SK-N-SH treated with all-trans-retinoic acid at 6 μM for 48 hours (cell line): Measurements from ENCODE around the gene AMHR2.

Source experiments
- ATAC-seq: fragments of 200-7000 bp; cut with Tn5 transposase; 3 replicates; pipeline ENCODE4 v1.9.1; 2020; ENCODE audit warnings: mild to moderate bottlenecking, moderate library complexity
- ARNTL ChIP-seq: fragments of 450-650 bp; formaldehyde crosslinking; IDR thresholded peaks from 2 replicates; pipeline ENCODE4 v1.5.0; 2020; ENCODE audit warnings: low read depth, mild to moderate bottlenecking, moderate library complexity, borderline replicate concordance
- BACH2 ChIP-seq: fragments of 250-450 bp; sonication (Bioruptor Pico); IDR thresholded peaks from 2 replicates; pipeline ENCODE4 v1.9.0; 2021; ENCODE audit warnings: mild to moderate bottlenecking, borderline replicate concordance
- CSDC2 ChIP-seq: fragments of 250-450 bp; sonication (Bioruptor Pico); IDR thresholded peaks from 2 replicates; pipeline ENCODE4 v1.5.0; 2020; ENCODE audit warnings: mild to moderate bottlenecking, moderate library complexity
- ESRRG ChIP-seq: fragments of 250-450 bp; sonication (Bioruptor Pico); IDR thresholded peaks from 2 replicates; pipeline ENCODE4 v1.6.1; 2021; ENCODE audit warnings: mild to moderate bottlenecking
- GLIS3 ChIP-seq: fragments of 250-450 bp; sonication (Bioruptor Pico); IDR thresholded peaks from 2 replicates; pipeline ENCODE4 v1.5.0; 2020; ENCODE audit warnings: mild to moderate bottlenecking, moderate library complexity
- ISL1 ChIP-seq: fragments of 250-450 bp; sonication (Bioruptor Pico); IDR thresholded peaks from 2 replicates; pipeline ENCODE4 v2.1.2; 2022; ENCODE audit warnings: mild to moderate bottlenecking, moderate library complexity
- OSR1 ChIP-seq: fragments of 250-450 bp; sonication (Bioruptor Pico); IDR thresholded peaks from 2 replicates; pipeline ENCODE4 v1.8.0; 2022; ENCODE audit warnings: moderate library complexity, mild to moderate bottlenecking, inconsistent platforms
- PPARA ChIP-seq: fragments of 250-450 bp; sonication (Bioruptor Pico); IDR thresholded peaks from 2 replicates; pipeline ENCODE4 v1.5.0; 2020; ENCODE audit warnings: mild to moderate bottlenecking, borderline replicate concordance
- RARB ChIP-seq: fragments of 250-450 bp; sonication (Bioruptor Pico); IDR thresholded peaks from 2 replicates; pipeline ENCODE4 v1.8.0; 2021; ENCODE audit warnings: mild to moderate bottlenecking, moderate library complexity
- SNAI2 ChIP-seq: fragments of 250-450 bp; sonication (Bioruptor Pico); IDR thresholded peaks from 2 replicates; pipeline ENCODE4 v1.5.0; 2020; ENCODE audit warnings: mild to moderate bottlenecking, moderate library complexity
- TOX ChIP-seq: fragments of 250-450 bp; sonication (Bioruptor Pico); IDR thresholded peaks from 2 replicates; pipeline ENCODE4 v1.8.0; 2021; ENCODE audit warnings: mild to moderate bottlenecking, moderate library complexity, borderline replicate concordance
- ZFP3 ChIP-seq: fragments of 250-450 bp; sonication (Bioruptor Pico); IDR thresholded peaks from 2 replicates; pipeline ENCODE4 v1.5.0; 2020; ENCODE audit warnings: mild to moderate bottlenecking, moderate library complexity
- ZFP30 ChIP-seq: fragments of 450-650 bp; formaldehyde crosslinking; IDR thresholded peaks from 2 replicates; pipeline ENCODE4 v1.5.0; 2022; ENCODE audit warnings: mild to moderate bottlenecking, moderate library complexity
- ZNF565 ChIP-seq: fragments of 450-650 bp; formaldehyde crosslinking; conservative IDR thresholded peaks from 2 replicates; pipeline ENCODE4 v1.5.0; 2020; ENCODE audit warnings: low read depth, mild to moderate bottlenecking, moderate library complexity
- TF ChIP-seq, protein P1 (sequence below): fragments of 250-450 bp; sonication (Bioruptor Pico); IDR thresholded peaks from 2 replicates; pipeline ENCODE4 v1.5.0; 2020; ENCODE audit warnings: mild to moderate bottlenecking, moderate library complexity
- TF ChIP-seq, protein P2 (sequence below): fragments of 250-450 bp; sonication (Bioruptor Pico); IDR thresholded peaks from 2 replicates; pipeline ENCODE4 v1.5.1; 2020; ENCODE audit warnings: low read depth, mild to moderate bottlenecking, moderate library complexity
- TF ChIP-seq, protein P3 (sequence below): fragments of 250-450 bp; sonication (Bioruptor Pico); IDR thresholded peaks from 2 replicates; pipeline ENCODE4 v1.8.0; 2020; ENCODE audit warnings: mild to moderate bottlenecking, moderate library complexity, borderline replicate concordance
- TF ChIP-seq, protein P4 (sequence below): fragments of 250-450 bp; sonication (Bioruptor Pico); IDR thresholded peaks from 2 replicates; pipeline ENCODE4 v1.5.1; 2021; ENCODE audit warnings: mild to moderate bottlenecking, moderate library complexity

Gene AMHR2

DNA sequence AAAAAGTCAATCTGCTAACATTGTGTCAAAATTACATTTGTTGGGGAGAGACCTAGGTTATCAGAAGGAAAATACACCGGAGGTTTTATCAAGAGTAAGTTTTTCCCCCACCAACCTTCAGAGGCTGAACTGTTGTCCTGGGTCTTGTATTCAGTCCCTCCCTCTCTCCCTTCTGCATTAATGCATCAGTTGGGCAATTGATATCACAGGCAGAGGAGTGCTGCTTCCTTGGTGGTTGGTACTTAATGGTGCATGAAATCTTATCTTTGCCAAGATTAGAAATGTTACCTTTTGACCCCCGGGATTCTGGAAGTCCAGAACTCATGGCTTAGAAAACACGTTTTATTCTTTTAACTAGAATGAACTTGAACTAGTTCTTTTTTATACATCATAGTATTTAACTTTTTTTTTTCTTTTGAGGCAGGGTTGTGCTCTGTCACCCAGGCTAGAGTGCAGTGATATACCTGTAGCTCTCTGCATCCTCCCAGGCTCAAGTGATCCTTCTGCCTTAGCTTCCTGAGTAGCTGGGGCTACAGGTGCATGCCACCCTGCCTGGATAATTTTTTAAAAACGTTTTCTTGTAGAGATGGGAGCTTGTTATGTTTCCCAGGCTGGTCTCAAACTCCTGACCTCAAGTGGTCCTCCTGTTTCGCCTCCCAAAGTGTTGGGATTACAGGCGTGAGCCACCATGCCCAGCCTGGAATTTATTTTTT, 33.2 kb downstream of the AMHR2 start:
- TF ChIP-seq ARNTL (CRISPR knock-in tag): no peak
- ATAC-seq: no peak

DNA sequence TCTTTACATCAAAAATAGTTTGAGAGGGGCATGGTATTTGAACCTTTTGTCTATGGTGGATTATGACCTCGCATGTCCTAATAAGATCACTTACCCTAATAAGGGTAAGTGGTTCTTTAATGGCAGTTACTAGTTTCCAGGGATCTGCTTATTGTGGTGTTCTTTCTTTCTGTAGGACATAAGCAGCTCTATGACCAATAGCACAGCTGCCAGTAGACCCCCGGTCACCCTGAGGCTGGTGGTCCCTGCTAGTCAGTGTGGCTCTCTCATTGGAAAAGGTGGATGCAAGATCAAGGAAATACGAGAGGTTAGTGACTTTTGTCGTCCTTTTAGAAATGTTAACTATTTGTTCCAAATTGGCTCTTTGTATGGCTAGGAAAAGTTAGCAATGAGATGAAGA, 35.4 kb downstream of the AMHR2 start:
- TF ChIP-seq GLIS3 (CRISPR knock-in tag) (no peak), ISL1 (no peak), CSDC2 (CRISPR knock-in tag) (no peak), ZNF565 (CRISPR knock-in tag) (no peak), OSR1 (CRISPR knock-in tag) (no peak), ZFP3 (CRISPR knock-in tag) (no peak), BACH2 (CRISPR knock-in tag) (no peak), ESRRG (CRISPR knock-in tag) (no peak), ZFP30 (CRISPR knock-in tag) (no peak), SNAI2 (CRISPR knock-in tag) (no peak)
- TF ChIP-seq, protein P1, sequence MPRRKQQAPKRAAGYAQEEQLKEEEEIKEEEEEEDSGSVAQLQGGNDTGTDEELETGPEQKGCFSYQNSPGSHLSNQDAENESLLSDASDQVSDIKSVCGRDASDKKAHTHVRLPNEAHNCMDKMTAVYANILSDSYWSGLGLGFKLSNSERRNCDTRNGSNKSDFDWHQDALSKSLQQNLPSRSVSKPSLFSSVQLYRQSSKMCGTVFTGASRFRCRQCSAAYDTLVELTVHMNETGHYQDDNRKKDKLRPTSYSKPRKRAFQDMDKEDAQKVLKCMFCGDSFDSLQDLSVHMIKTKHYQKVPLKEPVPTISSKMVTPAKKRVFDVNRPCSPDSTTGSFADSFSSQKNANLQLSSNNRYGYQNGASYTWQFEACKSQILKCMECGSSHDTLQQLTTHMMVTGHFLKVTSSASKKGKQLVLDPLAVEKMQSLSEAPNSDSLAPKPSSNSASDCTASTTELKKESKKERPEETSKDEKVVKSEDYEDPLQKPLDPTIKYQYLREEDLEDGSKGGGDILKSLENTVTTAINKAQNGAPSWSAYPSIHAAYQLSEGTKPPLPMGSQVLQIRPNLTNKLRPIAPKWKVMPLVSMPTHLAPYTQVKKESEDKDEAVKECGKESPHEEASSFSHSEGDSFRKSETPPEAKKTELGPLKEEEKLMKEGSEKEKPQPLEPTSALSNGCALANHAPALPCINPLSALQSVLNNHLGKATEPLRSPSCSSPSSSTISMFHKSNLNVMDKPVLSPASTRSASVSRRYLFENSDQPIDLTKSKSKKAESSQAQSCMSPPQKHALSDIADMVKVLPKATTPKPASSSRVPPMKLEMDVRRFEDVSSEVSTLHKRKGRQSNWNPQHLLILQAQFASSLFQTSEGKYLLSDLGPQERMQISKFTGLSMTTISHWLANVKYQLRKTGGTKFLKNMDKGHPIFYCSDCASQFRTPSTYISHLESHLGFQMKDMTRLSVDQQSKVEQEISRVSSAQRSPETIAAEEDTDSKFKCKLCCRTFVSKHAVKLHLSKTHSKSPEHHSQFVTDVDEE (CRISPR knock-in tag): no peak
- TF ChIP-seq, protein P2, sequence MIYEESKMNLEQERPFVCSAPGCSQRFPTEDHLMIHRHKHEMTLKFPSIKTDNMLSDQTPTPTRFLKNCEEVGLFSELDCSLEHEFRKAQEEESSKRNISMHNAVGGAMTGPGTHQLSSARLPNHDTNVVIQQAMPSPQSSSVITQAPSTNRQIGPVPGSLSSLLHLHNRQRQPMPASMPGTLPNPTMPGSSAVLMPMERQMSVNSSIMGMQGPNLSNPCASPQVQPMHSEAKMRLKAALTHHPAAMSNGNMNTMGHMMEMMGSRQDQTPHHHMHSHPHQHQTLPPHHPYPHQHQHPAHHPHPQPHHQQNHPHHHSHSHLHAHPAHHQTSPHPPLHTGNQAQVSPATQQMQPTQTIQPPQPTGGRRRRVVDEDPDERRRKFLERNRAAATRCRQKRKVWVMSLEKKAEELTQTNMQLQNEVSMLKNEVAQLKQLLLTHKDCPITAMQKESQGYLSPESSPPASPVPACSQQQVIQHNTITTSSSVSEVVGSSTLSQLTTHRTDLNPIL (CRISPR knock-in tag): no peak
- TF ChIP-seq, protein P3, sequence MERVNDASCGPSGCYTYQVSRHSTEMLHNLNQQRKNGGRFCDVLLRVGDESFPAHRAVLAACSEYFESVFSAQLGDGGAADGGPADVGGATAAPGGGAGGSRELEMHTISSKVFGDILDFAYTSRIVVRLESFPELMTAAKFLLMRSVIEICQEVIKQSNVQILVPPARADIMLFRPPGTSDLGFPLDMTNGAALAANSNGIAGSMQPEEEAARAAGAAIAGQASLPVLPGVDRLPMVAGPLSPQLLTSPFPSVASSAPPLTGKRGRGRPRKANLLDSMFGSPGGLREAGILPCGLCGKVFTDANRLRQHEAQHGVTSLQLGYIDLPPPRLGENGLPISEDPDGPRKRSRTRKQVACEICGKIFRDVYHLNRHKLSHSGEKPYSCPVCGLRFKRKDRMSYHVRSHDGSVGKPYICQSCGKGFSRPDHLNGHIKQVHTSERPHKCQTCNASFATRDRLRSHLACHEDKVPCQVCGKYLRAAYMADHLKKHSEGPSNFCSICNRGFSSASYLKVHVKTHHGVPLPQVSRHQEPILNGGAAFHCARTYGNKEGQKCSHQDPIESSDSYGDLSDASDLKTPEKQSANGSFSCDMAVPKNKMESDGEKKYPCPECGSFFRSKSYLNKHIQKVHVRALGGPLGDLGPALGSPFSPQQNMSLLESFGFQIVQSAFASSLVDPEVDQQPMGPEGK: no peak
- TF ChIP-seq, protein P4, sequence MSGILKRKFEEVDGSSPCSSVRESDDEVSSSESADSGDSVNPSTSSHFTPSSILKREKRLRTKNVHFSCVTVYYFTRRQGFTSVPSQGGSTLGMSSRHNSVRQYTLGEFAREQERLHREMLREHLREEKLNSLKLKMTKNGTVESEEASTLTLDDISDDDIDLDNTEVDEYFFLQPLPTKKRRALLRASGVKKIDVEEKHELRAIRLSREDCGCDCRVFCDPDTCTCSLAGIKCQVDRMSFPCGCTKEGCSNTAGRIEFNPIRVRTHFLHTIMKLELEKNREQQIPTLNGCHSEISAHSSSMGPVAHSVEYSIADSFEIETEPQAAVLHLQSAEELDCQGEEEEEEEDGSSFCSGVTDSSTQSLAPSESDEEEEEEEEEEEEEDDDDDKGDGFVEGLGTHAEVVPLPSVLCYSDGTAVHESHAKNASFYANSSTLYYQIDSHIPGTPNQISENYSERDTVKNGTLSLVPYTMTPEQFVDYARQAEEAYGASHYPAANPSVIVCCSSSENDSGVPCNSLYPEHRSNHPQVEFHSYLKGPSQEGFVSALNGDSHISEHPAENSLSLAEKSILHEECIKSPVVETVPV (CRISPR knock-in tag): no peak
- no peak for ATAC-seq

DNA sequence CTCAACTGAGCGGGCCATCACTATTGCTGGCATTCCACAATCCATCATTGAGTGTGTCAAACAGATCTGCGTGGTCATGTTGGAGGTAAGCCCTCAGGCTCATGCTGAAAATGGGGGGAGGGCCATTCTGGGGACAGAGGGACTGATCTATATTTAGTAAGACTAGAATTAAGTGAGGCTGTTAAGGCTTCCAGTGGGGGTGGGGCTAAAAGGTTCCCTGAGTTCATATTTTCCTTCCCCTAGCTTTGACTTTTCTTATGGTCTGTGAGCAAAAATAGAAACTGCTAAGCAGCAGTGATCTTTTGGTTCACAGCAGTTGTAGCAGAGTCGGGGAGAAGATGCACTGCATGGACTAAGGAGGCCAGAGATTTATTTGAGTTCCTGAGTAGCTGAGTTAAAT, 37.4 kb downstream of the AMHR2 start:
- no peak for ATAC-seq
- TF ChIP-seq PPARA (CRISPR knock-in tag) (no peak), ZNF565 (CRISPR knock-in tag) (no peak), TOX (CRISPR knock-in tag) (no peak), RARB (CRISPR knock-in tag) (no peak), ISL1 (no peak), OSR1 (CRISPR knock-in tag) (no peak), SNAI2 (CRISPR knock-in tag) (no peak)
- TF ChIP-seq, protein P4 (CRISPR knock-in tag): no peak
- TF ChIP-seq, protein P1 (CRISPR knock-in tag): no peak
